Mucosa of stomach (tissue), 1 donor: ENCODE data around the gene TUBB4B.

Experiments
- H3K27me3 ChIP-seq: one replicate; pipeline ENCODE4 v1.7.0; 2013; ENCODE audit warnings: mild to moderate bottlenecking, low read length; ENCODE audit not compliant: control insufficient read depth, insufficient read depth
- H3K36me3 ChIP-seq: one replicate; pipeline ENCODE4 v1.7.0; 2013; ENCODE audit warnings: low read length; ENCODE audit not compliant: control insufficient read depth, insufficient read depth
- H3K4me1 ChIP-seq: one replicate; pipeline ENCODE4 v1.7.0; 2013; ENCODE audit warnings: mild to moderate bottlenecking, low read length; ENCODE audit not compliant: control insufficient read depth, insufficient read depth
- H3K4me3 ChIP-seq: one replicate; pipeline ENCODE4 v1.7.0; 2013; ENCODE audit warnings: low read length
- H3K9ac ChIP-seq: one replicate; pipeline ENCODE4 v1.7.0; 2013; ENCODE audit warnings: mild to moderate bottlenecking, low read length, moderate library complexity
- H3K9me3 ChIP-seq: one replicate; pipeline ENCODE4 v1.7.0; 2013; ENCODE audit warnings: mild to moderate bottlenecking, low read length, moderate library complexity; ENCODE audit not compliant: control insufficient read depth
- donor health status: Pancreatic carcinoma.

TUBB4B gene

DNA sequence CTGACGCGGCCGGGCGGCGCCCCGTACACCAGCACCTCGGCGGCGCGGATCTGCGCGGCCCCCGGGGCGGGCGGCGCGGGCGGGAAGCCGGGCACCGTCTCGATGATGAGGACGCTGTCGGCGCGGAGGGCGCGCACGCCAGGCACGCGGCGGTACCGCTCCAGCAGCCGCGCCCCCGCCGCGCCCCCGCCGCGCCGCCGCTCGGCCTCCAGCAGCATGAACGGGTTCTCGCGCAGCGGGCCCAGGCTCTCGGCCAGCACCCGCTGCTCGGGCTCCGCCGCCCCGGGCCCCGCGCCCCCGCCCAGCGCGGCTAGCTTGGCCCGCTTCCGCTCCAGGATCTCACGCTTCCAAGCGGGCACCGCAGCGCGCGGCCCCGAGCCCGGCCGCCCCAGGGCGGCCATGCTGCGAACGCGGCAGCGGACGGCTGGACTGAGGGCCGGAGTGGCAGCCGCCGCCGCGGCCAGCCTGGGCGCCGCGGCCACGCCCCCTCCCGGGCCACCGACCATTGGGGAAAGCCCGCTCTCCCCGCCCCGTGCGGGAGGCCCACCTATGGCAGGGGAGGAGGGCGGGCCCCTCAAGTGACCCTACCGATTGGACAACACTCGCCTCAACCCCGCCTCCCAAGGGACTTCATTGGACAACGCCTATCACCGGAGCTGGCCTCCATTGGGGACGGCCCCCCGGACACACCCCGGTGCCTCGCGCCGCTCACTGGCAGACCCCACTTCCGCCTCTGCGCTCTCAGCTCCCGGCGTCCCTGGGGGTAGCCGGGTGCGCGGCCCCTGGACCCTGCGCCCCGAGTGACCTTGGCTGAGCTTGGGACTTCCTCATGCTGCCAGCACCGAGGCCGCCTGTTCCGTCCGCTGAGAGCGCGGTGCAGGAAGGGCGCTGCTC lies 40.5 kb upstream of the TUBB4B start, which contains the start of gene TPRN:
TPRN (minus strand) TSS at position 431 of the 894 bp plus-strand sequence; CDS start at position 401, 30 bp downstream.
- no peaks in the 10 kb centered on the region for H3K9me3 ChIP-seq
- H3K9ac ChIP-seq = peak within 1 kb of the TSS; percentile 66
- peak within 1 kb of the TSS; percentile 44 for H3K4me3 ChIP-seq
- H3K4me1 ChIP-seq = peaks cover 55% of the 10 kb centered on the region
- H3K36me3 ChIP-seq = no peaks in the 10 kb centered on the region
- H3K27me3 ChIP-seq = no peaks in the 10 kb centered on the region

DNA sequence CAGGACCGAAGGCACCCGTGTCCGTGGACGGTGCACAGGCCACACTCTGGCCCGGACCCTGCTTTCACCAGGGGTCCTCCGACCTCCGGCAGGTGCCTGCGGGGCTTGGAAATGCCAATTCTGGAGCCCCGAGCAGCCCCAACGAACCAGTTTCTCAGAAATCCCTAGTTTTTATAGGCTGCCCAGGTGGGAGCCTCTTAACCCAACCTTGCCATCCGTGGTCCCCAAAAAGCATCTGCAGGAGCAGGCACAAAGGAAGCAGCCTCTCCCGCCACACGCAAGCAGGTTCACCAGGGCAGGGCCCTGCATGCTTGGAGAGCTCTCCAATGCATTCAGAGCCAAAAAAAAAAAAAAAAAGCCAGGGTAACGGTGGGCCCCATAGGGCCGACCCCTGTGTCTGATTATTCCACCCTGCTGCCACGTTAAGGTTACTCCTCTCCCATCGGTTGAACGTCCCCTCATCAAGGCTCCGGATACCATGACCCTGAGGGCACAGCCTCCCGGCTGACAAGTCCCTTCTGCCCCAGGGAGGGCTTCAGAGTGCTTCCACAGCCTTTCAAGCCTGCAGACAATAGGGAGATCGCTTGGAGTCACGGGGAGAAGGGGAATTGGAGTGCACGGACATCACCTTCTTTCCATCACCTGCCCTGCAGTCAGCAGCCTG lies 39.8 kb upstream of the TUBB4B start:
- H3K4me1 ChIP-seq = peaks cover 53% of the 10 kb centered on the region
- peak overlapping the region; percentile 66 for H3K9ac ChIP-seq
- no peaks in the 10 kb centered on the region for H3K27me3 ChIP-seq

DNA sequence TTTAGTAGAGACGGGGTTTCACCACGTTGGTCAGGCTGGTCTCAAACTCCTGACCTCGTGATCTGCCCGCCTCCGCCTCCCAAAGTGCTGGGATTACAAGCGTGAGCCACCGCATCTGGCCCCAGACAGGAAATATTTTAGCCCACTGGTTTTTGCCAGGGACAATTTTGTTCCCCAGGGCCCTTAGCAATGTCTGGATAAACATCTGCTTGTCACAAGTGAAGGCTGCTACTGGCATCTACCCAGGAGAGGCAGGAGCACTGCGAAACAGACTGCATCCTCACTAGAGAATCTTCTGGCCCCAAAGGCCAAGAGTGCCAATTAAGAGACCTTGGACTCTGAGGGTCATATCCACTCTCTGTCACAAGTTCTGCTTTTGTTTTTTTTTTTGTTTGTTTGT lies 38.1 kb upstream of the TUBB4B start:
- H3K9ac ChIP-seq = no peak overlapping the region
- H3K27me3 ChIP-seq = no peaks in the 10 kb centered on the region
- no peak overlapping the region for H3K4me3 ChIP-seq
- H3K4me1 ChIP-seq = peaks cover 43% of the 10 kb centered on the region
- no peaks in the 10 kb centered on the region for H3K36me3 ChIP-seq
- H3K9me3 ChIP-seq = no peaks in the 10 kb centered on the region

More for the DNA sequence above, 39.8 kb upstream of the TUBB4B start:
- Histone ChIP-seq H3K4me3 (peak overlapping the region; percentile 44), H3K36me3 (no peaks in the 10 kb centered on the region), H3K9me3 (no peaks in the 10 kb centered on the region)

DNA sequence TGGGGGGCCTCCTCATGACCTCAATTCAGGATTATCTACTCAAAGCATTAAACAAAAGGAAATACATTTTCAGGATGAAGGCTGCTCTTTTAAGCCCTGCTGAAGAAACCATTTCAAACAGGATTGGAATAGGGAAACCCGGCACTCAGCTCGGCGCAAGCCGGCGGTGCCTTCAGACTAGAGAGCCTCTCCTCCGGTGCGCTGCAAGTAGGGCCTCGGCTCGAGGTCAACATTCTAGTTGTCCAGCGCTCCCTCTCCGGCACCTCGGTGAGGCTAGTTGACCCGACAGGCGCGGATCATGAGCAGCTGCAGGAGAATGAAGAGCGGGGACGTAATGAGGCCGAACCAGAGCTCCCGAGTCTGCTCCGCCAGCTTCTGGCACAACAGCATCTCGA lies 36.4 kb upstream of the TUBB4B start:
- no peaks in the 10 kb centered on the region for H3K36me3 ChIP-seq
- H3K9me3 ChIP-seq = no peaks in the 10 kb centered on the region
- H3K4me3 ChIP-seq = peak overlapping the region; percentile 86
- H3K27me3 ChIP-seq = no peaks in the 10 kb centered on the region
- H3K9ac ChIP-seq = peak overlapping the region; percentile 86
- peaks cover 26% of the 10 kb centered on the region for H3K4me1 ChIP-seq

DNA sequence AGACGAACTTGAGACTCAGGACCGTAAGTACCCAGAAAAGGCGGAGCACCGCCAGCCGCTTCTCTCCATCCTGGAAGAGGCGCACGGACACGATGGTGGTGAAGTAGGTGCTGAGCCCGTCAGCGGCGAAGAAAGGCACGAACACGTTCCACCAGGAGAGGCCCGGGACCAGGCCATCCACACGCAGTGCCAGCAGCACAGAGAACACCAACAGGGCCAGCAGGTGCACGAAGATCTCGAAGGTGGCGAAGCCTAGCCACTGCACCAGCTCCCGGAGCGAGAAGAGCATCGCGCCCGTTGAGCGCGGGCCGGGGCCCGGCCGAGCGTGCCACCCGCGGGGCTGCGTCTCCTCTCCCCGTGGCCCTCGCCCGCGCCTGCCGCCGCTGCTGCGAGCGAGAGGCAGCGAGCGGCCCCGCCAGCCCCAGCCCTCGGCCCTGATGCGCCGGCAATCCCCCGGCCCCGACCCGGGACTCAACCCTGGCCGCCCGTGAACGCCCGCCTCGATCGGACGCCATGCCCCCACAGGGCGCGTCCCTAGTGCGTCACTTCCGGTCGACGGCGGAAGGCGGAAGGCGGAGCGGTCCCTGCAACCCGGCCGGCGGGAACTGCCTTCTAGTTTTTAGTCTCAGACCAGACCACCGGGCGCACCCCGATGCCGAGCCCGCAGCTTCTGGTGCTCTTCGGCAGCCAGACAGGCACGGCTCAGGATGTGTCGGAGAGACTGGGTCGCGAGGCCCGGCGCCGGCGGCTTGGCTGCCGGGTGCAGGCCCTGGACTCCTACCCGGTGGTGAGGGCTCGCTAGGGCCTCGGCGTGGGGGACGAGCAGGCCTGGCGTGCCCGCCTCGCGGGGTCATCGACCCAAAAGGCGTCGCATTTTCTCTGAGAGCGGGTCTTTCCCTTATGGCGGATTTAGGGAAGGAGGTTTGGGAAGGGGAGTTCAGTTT lies 35.7 kb upstream of the TUBB4B start, which contains the start of the genes NDOR1 and TMEM203:
NDOR1 (plus strand) TSS at position 575 of the 944 bp plus-strand sequence; CDS start at position 653, 78 bp downstream.
TMEM203 (minus strand) TSS at position 523 of the 944 bp plus-strand sequence; CDS start at position 289, 234 bp downstream.
- Histone ChIP-seq H3K36me3 (no peaks in the 10 kb centered on the region), H3K9me3 (no peaks in the 10 kb centered on the region), H3K4me3 (peak within 1 kb of the TSS; percentile 86), H3K27me3 (no peaks in the 10 kb centered on the region), H3K9ac (peak within 1 kb of the TSS; percentile 86), H3K4me1 (peaks cover 26% of the 10 kb centered on the region)

DNA sequence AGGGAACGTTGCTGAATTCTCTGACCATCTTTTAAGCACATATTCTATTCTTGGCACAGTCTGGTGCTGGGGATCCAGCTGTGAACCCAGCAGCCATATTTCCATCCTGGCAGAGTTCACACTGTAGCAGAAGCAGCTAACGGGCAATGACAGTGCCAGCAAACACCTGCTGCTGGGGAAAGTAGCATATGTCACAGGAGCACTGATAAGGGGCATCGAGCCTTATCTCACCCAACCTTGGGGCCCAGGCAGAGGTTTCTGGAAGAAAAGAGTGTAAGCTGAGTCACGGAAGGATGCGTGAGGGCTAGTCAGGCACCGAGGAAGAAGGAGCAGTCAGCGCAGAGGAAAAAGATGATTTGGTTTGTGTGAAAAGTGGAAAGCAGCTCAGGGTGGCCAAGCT lies 34.5 kb upstream of the TUBB4B start:
- no peak overlapping the region for H3K4me3 ChIP-seq
- H3K27me3 ChIP-seq = no peaks in the 10 kb centered on the region
- no peaks in the 10 kb centered on the region for H3K9me3 ChIP-seq
- H3K9ac ChIP-seq = peak overlapping the region; percentile 86
- H3K36me3 ChIP-seq = no peaks in the 10 kb centered on the region
- H3K4me1 ChIP-seq = peaks cover 20% of the 10 kb centered on the region

GRCh38 chr9:137211532-137211931 lies 29.6 kb upstream of the TUBB4B start:
- no peaks in the 10 kb centered on the region for H3K9me3 ChIP-seq
- H3K36me3 ChIP-seq = no peaks in the 10 kb centered on the region
- no peak overlapping the region for H3K4me3 ChIP-seq
- no peaks in the 10 kb centered on the region for H3K27me3 ChIP-seq
- H3K9ac ChIP-seq = no peak overlapping the region
- H3K4me1 ChIP-seq = peaks cover 5% of the 10 kb centered on the region

GRCh38 chr9:137212520-137212919 lies 28.6 kb upstream of the TUBB4B start:
- no peak overlapping the region for H3K9ac ChIP-seq
- H3K4me3 ChIP-seq = no peak overlapping the region
- H3K27me3 ChIP-seq = no peaks in the 10 kb centered on the region
- H3K9me3 ChIP-seq = no peaks in the 10 kb centered on the region
- peaks cover 7% of the 10 kb centered on the region for H3K4me1 ChIP-seq
- H3K36me3 ChIP-seq = no peaks in the 10 kb centered on the region

DNA sequence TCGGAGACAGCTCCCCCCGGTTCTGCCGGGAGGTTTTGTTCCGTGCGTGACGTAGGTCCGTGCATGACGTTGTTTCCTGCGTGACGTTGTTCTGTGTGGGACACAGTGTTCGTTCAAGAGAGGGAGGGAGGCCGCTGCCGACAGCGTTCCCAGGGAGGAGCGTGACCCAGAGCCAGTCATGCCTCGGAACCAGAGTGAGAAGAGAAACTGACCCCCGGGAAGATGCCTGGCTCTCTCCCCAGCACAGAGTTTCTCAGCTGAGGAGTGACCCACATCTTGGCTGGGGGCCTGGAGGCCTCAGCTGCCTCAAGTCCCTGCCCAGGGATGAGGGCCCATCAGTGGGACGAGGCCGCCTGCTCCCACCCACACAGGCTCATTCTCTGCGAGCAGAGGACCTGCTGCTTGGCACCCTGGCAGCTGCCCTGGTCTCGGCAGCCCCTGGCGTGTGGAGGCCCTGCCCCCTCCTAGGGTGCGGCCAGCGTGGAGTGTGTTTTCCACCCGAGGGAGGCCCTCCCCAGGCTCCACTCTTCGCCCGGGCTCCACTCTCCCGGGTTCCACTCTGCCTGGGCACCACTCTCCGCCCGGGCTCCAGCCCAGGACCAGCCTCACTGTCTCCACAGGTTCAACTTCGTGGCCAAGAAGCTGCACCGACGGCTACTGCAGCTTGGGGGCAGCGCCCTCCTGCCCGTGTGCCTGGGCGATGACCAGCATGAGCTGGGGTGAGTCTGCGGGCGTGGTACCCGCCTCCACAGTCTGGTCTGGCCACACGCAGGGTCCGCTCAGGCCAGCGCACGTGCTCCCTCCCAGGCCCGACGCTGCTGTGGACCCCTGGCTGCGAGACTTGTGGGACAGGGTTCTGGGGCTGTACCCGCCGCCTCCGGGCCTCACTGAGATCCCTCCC lies 27.7 kb upstream of the TUBB4B start:
- no peaks in the 10 kb centered on the region for H3K36me3 ChIP-seq
- no peaks in the 10 kb centered on the region for H3K27me3 ChIP-seq
- H3K4me3 ChIP-seq = no peak overlapping the region
- no peaks in the 10 kb centered on the region for H3K9me3 ChIP-seq
- H3K9ac ChIP-seq = no peak overlapping the region
- H3K4me1 ChIP-seq = peaks cover 9% of the 10 kb centered on the region

DNA sequence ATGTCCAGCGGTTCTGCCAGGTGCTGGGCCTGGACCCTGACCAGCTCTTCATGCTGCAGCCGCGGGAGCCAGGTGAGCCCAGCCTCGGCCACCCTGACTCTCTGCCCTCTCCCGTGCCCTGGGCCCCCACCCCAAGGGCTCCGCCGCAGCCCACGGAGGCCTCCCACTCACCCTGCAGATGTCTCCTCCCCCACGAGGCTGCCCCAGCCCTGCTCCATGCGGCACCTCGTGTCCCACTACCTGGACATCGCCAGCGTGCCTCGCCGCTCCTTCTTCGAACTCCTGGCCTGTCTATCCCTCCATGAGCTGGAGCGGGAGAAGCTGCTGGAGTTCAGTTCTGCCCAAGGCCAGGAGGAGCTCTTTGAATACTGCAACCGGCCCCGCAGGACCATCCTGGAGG lies 26.5 kb upstream of the TUBB4B start:
- Histone ChIP-seq H3K4me3 (no peak overlapping the region), H3K9ac (no peak overlapping the region), H3K36me3 (no peaks in the 10 kb centered on the region), H3K9me3 (no peaks in the 10 kb centered on the region), H3K27me3 (no peaks in the 10 kb centered on the region), H3K4me1 (peaks cover 19% of the 10 kb centered on the region)
